Esophagus squamous epithelium (tissue), 4 donors: Measurements from ENCODE around the gene KCTD2.

ENCODE experiments used
- POLR2A ChIP-seq, 4 donors: fragments of 450-650 bp; IDR thresholded peaks; one replicate each; pipeline ENCODE4 v1.6.1; 2017; ENCODE audit warnings: antibody characterized with exemption in 4 of 4, mild to moderate bottlenecking in 4 of 4, moderate library complexity in 3 of 4
- TF ChIP-seq, protein P1 (sequence below), 6 experiments: fragments of 450-650 bp in 4 of 6; fragments of 200-600 bp in 2 of 6; sonication (generic) in 2 of 6; IDR thresholded peaks; one replicate each; pipeline ENCODE4 v1.5.1; 2016 to 2019; ENCODE audit warnings: antibody characterized with exemption in 6 of 6, mild to moderate bottlenecking in 4 of 6, moderate library complexity in 4 of 6

DNA sequence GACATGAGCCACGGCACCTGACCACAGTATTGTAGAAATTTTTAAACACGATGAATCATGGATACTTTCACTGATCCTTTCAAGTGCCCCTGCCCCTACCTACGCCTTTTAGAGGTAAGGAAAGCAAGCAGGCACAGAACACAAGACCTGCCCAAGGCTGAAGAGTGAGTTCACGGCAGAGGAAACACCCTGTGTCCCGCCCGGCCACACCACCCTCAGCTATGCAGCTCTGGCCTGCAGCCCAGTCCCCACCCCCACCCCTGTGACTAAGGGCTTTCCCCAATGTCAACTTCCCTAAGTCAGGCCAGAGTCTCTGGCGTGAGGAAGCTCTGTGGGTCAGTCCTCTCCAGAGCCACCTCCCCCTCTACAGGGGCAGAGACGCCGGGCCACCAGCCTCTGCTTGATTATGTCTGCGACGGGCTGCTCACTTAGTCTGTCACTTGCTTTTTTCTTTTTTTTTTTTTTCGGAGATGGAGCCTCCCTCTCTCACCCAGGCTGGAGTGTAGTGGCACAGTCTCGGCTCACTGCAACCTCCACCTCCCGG is 49.1 kb downstream of the KCTD2 start:
- peak in 1 of 4 donors; percentile 55 for TF ChIP-seq POLR2A (IDR thresholded peaks at IDR 0.05)
- TF ChIP-seq, protein P1, sequence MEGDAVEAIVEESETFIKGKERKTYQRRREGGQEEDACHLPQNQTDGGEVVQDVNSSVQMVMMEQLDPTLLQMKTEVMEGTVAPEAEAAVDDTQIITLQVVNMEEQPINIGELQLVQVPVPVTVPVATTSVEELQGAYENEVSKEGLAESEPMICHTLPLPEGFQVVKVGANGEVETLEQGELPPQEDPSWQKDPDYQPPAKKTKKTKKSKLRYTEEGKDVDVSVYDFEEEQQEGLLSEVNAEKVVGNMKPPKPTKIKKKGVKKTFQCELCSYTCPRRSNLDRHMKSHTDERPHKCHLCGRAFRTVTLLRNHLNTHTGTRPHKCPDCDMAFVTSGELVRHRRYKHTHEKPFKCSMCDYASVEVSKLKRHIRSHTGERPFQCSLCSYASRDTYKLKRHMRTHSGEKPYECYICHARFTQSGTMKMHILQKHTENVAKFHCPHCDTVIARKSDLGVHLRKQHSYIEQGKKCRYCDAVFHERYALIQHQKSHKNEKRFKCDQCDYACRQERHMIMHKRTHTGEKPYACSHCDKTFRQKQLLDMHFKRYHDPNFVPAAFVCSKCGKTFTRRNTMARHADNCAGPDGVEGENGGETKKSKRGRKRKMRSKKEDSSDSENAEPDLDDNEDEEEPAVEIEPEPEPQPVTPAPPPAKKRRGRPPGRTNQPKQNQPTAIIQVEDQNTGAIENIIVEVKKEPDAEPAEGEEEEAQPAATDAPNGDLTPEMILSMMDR (IDR thresholded peaks at IDR 0.05): no peak
